ENCODE data around the gene FPR2. TPM values are rescaled to one million over a fixed set of nuclear protein-coding genes. Genes with fewer than 3 reads are reported as not detected.
A peak's percentile ranks its signal among the peaks of the same experiment; 100 is the strongest.

The FPR2 gene
- total and polyA plus RNA-seq, 9 of the 15 experiments (the other 6 are each of a cell fraction or from before 2014, with no cell fraction given), result 0.03 to 0.15 (median 0.07) TPM; not detected in 6

DNA sequence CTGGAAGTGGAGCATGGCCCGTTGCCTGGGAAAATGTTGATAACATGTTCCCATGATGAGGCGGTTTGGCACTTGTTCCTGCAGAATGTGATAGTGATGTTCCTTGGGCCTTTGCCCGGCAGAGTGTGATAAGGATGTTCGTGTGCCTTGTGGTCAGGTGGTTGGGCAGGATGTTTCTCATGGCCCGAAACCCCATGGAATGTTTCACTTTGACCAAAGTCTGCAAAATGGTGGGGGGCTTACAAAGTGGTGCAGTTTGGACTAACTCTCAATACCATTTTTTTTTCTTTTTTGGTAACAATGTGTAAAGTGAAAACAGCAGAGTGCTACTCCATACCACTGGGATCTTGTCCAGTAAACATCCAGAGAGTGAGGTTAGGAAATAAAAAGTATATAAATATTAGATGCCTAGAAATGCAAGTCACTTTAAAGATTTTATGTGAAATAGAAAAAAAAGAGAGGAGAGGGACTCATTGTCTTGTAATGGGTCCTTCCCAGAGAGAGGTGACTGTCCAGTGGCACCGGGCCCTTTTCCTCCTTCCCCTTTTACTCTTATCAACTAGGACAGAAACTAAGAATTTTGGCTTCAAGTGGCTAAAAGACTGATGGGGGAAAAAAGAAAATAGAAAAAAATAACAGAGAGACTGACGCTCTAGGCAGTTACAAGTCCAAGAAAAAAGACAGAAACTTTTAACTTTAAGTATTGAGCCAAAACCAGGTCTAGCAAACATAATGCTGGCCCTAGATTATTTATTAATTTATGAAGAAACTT, 39.7 kb downstream of the FPR2 start (continued):
- TF ChIP-seq, protein P1, sequence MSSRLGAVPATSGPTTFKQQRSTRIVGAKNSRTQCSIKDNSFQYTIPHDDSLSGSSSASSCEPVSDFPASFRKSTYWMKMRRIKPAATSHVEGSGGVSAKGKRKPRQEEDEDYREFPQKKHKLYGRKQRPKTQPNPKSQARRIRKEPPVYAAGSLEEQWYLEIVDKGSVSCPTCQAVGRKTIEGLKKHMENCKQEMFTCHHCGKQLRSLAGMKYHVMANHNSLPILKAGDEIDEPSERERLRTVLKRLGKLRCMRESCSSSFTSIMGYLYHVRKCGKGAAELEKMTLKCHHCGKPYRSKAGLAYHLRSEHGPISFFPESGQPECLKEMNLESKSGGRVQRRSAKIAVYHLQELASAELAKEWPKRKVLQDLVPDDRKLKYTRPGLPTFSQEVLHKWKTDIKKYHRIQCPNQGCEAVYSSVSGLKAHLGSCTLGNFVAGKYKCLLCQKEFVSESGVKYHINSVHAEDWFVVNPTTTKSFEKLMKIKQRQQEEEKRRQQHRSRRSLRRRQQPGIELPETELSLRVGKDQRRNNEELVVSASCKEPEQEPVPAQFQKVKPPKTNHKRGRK (tag; IDR thresholded peaks at IDR 0.05), result no peak
- TF ChIP-seq CREM (IDR thresholded peaks at IDR 0.05; ENCODE audit: low read depth), result peak; percentile 84
- no peak for TF ChIP-seq SRSF3 (IDR thresholded peaks at IDR 0.05; ENCODE audit: insufficient read depth, low read length)
- TF ChIP-seq BRD4 (IDR thresholded peaks at IDR 0.05), result no peak
- TF ChIP-seq ARID2 (IDR thresholded peaks at IDR 0.05), result no peak
- no peak for TF ChIP-seq ZNF124 (CRISPR knock-in tag; IDR thresholded peaks at IDR 0.05)
- TF ChIP-seq ZNF143 (CRISPR knock-in tag; IDR thresholded peaks at IDR 0.05), result no peak
- TF ChIP-seq PHB (CRISPR knock-in tag; IDR thresholded peaks at IDR 0.05), result no peak
- peak; percentile 79 to 90; a peak in 3 of 4 replicates for TF ChIP-seq ARNT (IDR thresholded peaks at IDR 0.05)
- TF ChIP-seq ZNF717 (CRISPR knock-in tag; IDR thresholded peaks at IDR 0.05), result no peak
- TF ChIP-seq XRCC5 (IDR thresholded peaks at IDR 0.05; ENCODE audit: low read depth, low read length), result no peak
- no peak for TF ChIP-seq SLC30A9 (CRISPR knock-in tag; IDR thresholded peaks at IDR 0.05)
- TF ChIP-seq POLR2H (tag; IDR thresholded peaks at IDR 0.05; ENCODE audit: low read depth), result no peak
- peak; percentile 82 for TF ChIP-seq FOXM1 (IDR thresholded peaks at IDR 0.05; ENCODE audit: low read depth)
- TF ChIP-seq FOXM1 (CRISPR knock-in tag; IDR thresholded peaks at IDR 0.05; ENCODE audit: low read depth), result no peak
- TF ChIP-seq ZNF444 (CRISPR knock-in tag; IDR thresholded peaks at IDR 0.05), result peak; percentile 28; the same call in 1 of the 2 replicates
- TF ChIP-seq EP400 (IDR thresholded peaks at IDR 0.05), result peak; percentile 68
- TF ChIP-seq, protein P2, sequence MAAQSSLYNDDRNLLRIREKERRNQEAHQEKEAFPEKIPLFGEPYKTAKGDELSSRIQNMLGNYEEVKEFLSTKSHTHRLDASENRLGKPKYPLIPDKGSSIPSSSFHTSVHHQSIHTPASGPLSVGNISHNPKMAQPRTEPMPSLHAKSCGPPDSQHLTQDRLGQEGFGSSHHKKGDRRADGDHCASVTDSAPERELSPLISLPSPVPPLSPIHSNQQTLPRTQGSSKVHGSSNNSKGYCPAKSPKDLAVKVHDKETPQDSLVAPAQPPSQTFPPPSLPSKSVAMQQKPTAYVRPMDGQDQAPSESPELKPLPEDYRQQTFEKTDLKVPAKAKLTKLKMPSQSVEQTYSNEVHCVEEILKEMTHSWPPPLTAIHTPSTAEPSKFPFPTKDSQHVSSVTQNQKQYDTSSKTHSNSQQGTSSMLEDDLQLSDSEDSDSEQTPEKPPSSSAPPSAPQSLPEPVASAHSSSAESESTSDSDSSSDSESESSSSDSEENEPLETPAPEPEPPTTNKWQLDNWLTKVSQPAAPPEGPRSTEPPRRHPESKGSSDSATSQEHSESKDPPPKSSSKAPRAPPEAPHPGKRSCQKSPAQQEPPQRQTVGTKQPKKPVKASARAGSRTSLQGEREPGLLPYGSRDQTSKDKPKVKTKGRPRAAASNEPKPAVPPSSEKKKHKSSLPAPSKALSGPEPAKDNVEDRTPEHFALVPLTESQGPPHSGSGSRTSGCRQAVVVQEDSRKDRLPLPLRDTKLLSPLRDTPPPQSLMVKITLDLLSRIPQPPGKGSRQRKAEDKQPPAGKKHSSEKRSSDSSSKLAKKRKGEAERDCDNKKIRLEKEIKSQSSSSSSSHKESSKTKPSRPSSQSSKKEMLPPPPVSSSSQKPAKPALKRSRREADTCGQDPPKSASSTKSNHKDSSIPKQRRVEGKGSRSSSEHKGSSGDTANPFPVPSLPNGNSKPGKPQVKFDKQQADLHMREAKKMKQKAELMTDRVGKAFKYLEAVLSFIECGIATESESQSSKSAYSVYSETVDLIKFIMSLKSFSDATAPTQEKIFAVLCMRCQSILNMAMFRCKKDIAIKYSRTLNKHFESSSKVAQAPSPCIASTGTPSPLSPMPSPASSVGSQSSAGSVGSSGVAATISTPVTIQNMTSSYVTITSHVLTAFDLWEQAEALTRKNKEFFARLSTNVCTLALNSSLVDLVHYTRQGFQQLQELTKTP (IDR thresholded peaks at IDR 0.05; ENCODE audit: low read depth in 1 of 2, partially characterized antibody in 2 of 2), result peak in 1 of 2 experiments; percentile 66
- no peak for TF ChIP-seq TARDBP (IDR thresholded peaks at IDR 0.05)
- no peak for TF ChIP-seq NR1H2 (CRISPR knock-in tag; IDR thresholded peaks at IDR 0.05)
- TF ChIP-seq PTTG1 (tag; IDR thresholded peaks at IDR 0.05; ENCODE audit: low read depth), result no peak
- TF ChIP-seq, protein P3, sequence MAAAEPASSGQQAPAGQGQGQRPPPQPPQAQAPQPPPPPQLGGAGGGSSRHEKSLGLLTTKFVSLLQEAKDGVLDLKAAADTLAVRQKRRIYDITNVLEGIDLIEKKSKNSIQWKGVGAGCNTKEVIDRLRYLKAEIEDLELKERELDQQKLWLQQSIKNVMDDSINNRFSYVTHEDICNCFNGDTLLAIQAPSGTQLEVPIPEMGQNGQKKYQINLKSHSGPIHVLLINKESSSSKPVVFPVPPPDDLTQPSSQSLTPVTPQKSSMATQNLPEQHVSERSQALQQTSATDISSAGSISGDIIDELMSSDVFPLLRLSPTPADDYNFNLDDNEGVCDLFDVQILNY (CRISPR knock-in tag; IDR thresholded peaks at IDR 0.05), result no peak
- TF ChIP-seq CBFA2T3 (IDR thresholded peaks at IDR 0.05), result peak; percentile 99
- TF ChIP-seq GTF2A2 (tag; IDR thresholded peaks at IDR 0.05), result no peak
- peak; percentile 62; the same call in 1 of the 2 replicates for TF ChIP-seq ETV1 (tag; conservative IDR thresholded peaks at IDR 0.05; ENCODE audit: low read depth)

Measured in K562 (cell line).